Measurements from ENCODE around the gene CLCA1. TPM values are rescaled to one million over a fixed set of nuclear protein-coding genes. Genes with fewer than 3 reads are reported as not detected.

The CLCA1 gene
- total RNA-seq, 1 experiment from 2014 or later, result 0.12 TPM

DNA sequence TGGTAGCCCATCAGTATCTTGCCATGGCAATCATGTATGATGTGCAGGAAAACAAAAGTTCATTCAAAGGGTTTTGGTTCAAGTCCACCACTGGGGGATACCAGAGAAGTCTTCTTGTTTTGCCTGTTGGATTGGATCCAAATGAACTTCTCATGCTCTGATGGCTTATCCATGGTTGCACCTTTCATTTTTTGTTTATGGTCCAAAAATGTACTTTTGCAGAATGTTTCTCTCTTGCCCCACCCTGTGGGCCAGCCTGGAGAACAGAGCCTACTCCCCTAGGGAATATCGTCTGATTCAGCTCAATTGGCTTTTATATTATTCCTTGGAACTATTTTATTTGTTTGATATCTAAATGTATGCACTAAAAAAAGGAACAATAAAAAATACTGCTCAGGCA is 20.1 kb upstream of the CLCA1 start:
- Histone ChIP-seq H3K4me1 (ENCODE audit: control insufficient read depth in 1 of 2, insufficient read depth in 2 of 2, low read length in 2 of 2) (no peaks in the 10 kb centered on the region), H3K27ac (ENCODE audit: low read depth, low read length) (no peak overlapping the region), H3K79me2 (ENCODE audit: insufficient read depth, low read length) (no peaks in the 10 kb centered on the region), H3K9me2 (ENCODE audit: insufficient read depth) (no peaks in the 10 kb centered on the region), H3K9me3 (ENCODE audit: control insufficient read depth in 1 of 2, insufficient read depth in 1 of 2, low read depth in 1 of 2, low read length in 2 of 2) (no peaks in the 10 kb centered on the region), H3K27me3 (ENCODE audit: insufficient read depth, low read length) (no peaks in the 10 kb centered on the region), H3K4me2 (ENCODE audit: low read length) (no peak overlapping the region), H4K20me1 (ENCODE audit: insufficient read depth) (no peaks in the 10 kb centered on the region), H3K36me3 (ENCODE audit: control insufficient read depth in 1 of 2, insufficient read depth in 2 of 2, low read length in 2 of 2) (no peaks in the 10 kb centered on the region), H3K4me3 (replicated peaks in 1 of 2; ENCODE audit: low read depth in 1 of 2, low read length in 2 of 2) (no peak overlapping the region), H2AFZ (ENCODE audit: low read depth, low read length, poor library complexity, severe bottlenecking) (no peak overlapping the region), H3K9ac (ENCODE audit: low read length) (no peak overlapping the region)
- no TSS peak for BruUV-seq (replicated peaks)
- ATAC-seq, result no peak
- no peak for TF ChIP-seq FOSL1 (IDR thresholded peaks at IDR 0.05; ENCODE audit: low read depth)
- TF ChIP-seq SIN3A (IDR thresholded peaks at IDR 0.05; ENCODE audit: low read depth), result no peak
- TF ChIP-seq POLR2A (IDR thresholded peaks at IDR 0.05; ENCODE audit: borderline replicate concordance, extremely low read depth, insufficient read depth, insufficient read length), result no peak
- no peak for TF ChIP-seq CEBPB (IDR thresholded peaks at IDR 0.05; ENCODE audit: low read depth)
- TF ChIP-seq EZH2phosphoT487 (IDR thresholded peaks at IDR 0.05; ENCODE audit: borderline replicate concordance), result no peak
- TF ChIP-seq EGR1 (IDR thresholded peaks at IDR 0.05; ENCODE audit: low read depth), result no peak
- TF ChIP-seq, protein P1, sequence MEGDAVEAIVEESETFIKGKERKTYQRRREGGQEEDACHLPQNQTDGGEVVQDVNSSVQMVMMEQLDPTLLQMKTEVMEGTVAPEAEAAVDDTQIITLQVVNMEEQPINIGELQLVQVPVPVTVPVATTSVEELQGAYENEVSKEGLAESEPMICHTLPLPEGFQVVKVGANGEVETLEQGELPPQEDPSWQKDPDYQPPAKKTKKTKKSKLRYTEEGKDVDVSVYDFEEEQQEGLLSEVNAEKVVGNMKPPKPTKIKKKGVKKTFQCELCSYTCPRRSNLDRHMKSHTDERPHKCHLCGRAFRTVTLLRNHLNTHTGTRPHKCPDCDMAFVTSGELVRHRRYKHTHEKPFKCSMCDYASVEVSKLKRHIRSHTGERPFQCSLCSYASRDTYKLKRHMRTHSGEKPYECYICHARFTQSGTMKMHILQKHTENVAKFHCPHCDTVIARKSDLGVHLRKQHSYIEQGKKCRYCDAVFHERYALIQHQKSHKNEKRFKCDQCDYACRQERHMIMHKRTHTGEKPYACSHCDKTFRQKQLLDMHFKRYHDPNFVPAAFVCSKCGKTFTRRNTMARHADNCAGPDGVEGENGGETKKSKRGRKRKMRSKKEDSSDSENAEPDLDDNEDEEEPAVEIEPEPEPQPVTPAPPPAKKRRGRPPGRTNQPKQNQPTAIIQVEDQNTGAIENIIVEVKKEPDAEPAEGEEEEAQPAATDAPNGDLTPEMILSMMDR (IDR thresholded peaks at IDR 0.05 in 2 of 3, conservative IDR thresholded peaks at IDR 0.05 in 1 of 3; ENCODE audit: borderline replicate concordance in 1 of 3, insufficient read depth in 1 of 3, low read depth in 2 of 3, low read length in 2 of 3), result no peak
- CTCF ChIA-PET, result no interaction called here
- POLR2A ChIA-PET, result no interaction called here
- RAD21 ChIA-PET (ENCODE audit: low non-redundant PET in 1 of 2, low total read pairs in 2 of 2, uncharacterized antibody in 2 of 2, unreplicated experiment in 2 of 2), result no interaction called here
- DNase-seq (ENCODE audit: low read depth, low spot score), result no peak
- intact Hi-C loops (cut with micrococcal nuclease), result no loop called here

DNA sequence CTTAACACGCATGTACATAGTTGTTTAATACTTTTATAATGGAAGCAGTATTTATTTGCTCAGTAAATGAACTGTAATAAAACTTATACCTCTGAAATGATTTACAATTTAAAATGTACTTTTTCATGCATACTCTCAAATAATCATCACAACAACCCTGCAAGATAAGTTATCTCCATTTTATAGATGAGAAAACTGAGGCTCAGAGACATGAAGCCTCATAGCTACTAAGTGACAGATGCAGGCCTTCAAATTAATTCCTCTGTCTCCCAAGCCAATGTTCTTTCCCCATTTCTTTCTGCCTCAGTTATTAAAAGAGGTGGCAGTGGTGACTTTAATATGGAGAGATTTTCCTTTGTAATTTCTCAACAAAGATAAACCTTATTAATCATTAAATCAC is 19.6 kb upstream of the CLCA1 start:
- Histone ChIP-seq H3K9me3 (ENCODE audit: control insufficient read depth in 1 of 2, insufficient read depth in 1 of 2, low read depth in 1 of 2, low read length in 2 of 2) (no peaks in the 10 kb centered on the region), H3K9me2 (ENCODE audit: insufficient read depth) (no peaks in the 10 kb centered on the region), H3K36me3 (ENCODE audit: control insufficient read depth in 1 of 2, insufficient read depth in 2 of 2, low read length in 2 of 2) (no peaks in the 10 kb centered on the region), H3K27ac (ENCODE audit: low read depth, low read length) (no peak overlapping the region), H3K79me2 (ENCODE audit: insufficient read depth, low read length) (no peaks in the 10 kb centered on the region), H3K9ac (ENCODE audit: low read length) (no peak overlapping the region), H3K4me3 (replicated peaks in 1 of 2; ENCODE audit: low read depth in 1 of 2, low read length in 2 of 2) (no peak overlapping the region), H3K27me3 (ENCODE audit: insufficient read depth, low read length) (no peaks in the 10 kb centered on the region), H2AFZ (ENCODE audit: low read depth, low read length, poor library complexity, severe bottlenecking) (no peak overlapping the region), H3K4me1 (ENCODE audit: control insufficient read depth in 1 of 2, insufficient read depth in 2 of 2, low read length in 2 of 2) (no peaks in the 10 kb centered on the region), H3K4me2 (ENCODE audit: low read length) (no peak overlapping the region), H4K20me1 (ENCODE audit: insufficient read depth) (no peaks in the 10 kb centered on the region)
- no TSS peak for BruUV-seq (replicated peaks)
- ChIA-PET RAD21 (ENCODE audit: low non-redundant PET in 1 of 2, low total read pairs in 2 of 2, uncharacterized antibody in 2 of 2, unreplicated experiment in 2 of 2) (no interaction called here), CTCF (no interaction called here), POLR2A (no interaction called here)
- DNase-seq (ENCODE audit: low read depth, low spot score) (no peak), ATAC-seq (no peak)
- intact Hi-C loops (cut with micrococcal nuclease), result no loop called here
- TF ChIP-seq ZNF274 (IDR thresholded peaks at IDR 0.05; ENCODE audit: low read depth, low read length) (no peak), YY1 (IDR thresholded peaks at IDR 0.05; ENCODE audit: extremely low read depth, insufficient replicate concordance, low read depth, low read length) (no peak), ELF1 (IDR thresholded peaks at IDR 0.05; ENCODE audit: borderline replicate concordance, low read depth) (no peak), EZH2 (IDR thresholded peaks at IDR 0.05) (no peak), ZFX (IDR thresholded peaks at IDR 0.05) (no peak), CEBPB (IDR thresholded peaks at IDR 0.05; ENCODE audit: low read depth) (no peak), SP1 (IDR thresholded peaks at IDR 0.05; ENCODE audit: low read depth) (no peak), SIN3A (IDR thresholded peaks at IDR 0.05; ENCODE audit: low read depth) (no peak), FOSL1 (IDR thresholded peaks at IDR 0.05; ENCODE audit: low read depth) (no peak), EGR1 (IDR thresholded peaks at IDR 0.05; ENCODE audit: low read depth) (no peak), POLR2AphosphoS5 (IDR thresholded peaks at IDR 0.05; ENCODE audit: low read depth, low read length) (no peak), CBX3 (IDR thresholded peaks at IDR 0.05; ENCODE audit: low read depth) (no peak)
- TF ChIP-seq, protein P2, sequence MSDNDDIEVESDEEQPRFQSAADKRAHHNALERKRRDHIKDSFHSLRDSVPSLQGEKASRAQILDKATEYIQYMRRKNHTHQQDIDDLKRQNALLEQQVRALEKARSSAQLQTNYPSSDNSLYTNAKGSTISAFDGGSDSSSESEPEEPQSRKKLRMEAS (IDR thresholded peaks at IDR 0.05), result no peak
- TF ChIP-seq, protein P1 (IDR thresholded peaks at IDR 0.05 in 2 of 3, conservative IDR thresholded peaks at IDR 0.05 in 1 of 3; ENCODE audit: borderline replicate concordance in 1 of 3, insufficient read depth in 1 of 3, low read depth in 2 of 3, low read length in 2 of 3), result no peak
- TF ChIP-seq, protein P3, sequence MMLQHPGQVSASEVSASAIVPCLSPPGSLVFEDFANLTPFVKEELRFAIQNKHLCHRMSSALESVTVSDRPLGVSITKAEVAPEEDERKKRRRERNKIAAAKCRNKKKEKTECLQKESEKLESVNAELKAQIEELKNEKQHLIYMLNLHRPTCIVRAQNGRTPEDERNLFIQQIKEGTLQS (IDR thresholded peaks at IDR 0.05), result no peak
